H54 (cell line): ENCODE data around the gene CDH23.

Experiments used
- DNase-seq: peaks from one replicate; pipeline ENCODE4 v3.0.0; 2011; ENCODE audit warnings: low spot score, mixed read lengths; ENCODE audit not compliant: insufficient read length
- FAIRE-seq: peaks from 3 replicates; lab custom pipeline; 2011; peaks lifted over from hg19 to GRCh38; lab: Jason Lieb, UNC
- POLR2A ChIP-seq: IDR thresholded peaks from 2 replicates; pipeline ENCODE4 v1.6.1; 2011; ENCODE audit warnings: low read depth, mild to moderate bottlenecking, low read length

CDH23 gene

DNA sequence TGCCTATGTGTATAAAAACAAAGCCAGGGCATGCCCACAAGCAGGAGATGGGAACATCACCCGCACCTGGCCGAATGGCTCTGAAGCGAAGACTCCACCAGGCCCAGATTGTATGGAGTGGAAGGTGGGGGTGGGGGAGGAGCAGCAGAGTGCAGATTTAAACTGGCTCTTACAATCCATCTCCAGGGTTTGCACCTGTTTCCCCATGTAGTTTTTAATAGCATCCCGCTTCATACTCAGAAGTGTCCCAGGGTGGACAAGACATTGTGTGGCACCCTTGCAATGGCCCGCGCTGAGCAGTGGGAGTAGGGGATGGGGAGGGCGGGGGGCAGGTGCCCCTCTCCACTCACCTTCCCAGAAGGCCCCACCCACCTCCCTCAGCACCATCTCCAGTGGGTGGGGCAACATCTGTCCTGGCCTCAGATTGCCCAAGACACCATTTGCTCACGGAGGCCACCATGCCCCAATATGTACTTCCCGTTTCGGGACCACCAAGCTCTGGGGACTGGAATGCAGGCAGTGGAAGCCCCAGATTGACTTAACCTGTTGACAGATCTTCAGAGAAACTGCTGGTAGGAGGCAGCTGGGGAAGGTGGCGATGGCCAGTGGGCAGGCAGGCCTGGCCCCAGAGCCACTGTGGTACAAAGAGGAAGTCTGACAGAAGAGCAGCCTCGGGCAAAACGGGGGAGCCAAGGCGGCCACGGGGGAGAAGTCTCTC lies 353.6 kb downstream of the CDH23 start:
- no peak for DNase-seq
- TF ChIP-seq POLR2A, result no peak
- no peak for FAIRE-seq

DNA sequence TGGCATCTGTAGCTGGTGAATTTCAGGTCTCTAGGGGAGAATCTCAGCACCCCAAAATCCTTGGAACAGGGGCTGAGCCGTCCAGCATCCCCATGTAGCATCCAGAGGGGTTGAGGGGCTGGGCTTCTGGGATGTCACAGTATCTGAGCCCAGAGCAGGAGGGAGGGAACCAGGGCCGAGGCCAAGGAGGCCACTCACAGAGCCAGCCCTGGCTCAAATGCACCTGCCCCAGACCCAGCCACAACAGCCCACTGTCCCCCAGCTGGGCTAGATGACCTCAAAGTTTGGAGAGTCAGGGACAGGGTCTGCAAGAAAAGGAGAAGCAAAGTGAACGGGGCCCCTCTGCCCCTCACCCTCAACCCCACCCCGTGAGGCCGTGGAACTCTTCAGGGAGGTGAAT lies 354.3 kb downstream of the CDH23 start:
- FAIRE-seq (no peak), DNase-seq (no peak)
- no peak for TF ChIP-seq POLR2A

DNA sequence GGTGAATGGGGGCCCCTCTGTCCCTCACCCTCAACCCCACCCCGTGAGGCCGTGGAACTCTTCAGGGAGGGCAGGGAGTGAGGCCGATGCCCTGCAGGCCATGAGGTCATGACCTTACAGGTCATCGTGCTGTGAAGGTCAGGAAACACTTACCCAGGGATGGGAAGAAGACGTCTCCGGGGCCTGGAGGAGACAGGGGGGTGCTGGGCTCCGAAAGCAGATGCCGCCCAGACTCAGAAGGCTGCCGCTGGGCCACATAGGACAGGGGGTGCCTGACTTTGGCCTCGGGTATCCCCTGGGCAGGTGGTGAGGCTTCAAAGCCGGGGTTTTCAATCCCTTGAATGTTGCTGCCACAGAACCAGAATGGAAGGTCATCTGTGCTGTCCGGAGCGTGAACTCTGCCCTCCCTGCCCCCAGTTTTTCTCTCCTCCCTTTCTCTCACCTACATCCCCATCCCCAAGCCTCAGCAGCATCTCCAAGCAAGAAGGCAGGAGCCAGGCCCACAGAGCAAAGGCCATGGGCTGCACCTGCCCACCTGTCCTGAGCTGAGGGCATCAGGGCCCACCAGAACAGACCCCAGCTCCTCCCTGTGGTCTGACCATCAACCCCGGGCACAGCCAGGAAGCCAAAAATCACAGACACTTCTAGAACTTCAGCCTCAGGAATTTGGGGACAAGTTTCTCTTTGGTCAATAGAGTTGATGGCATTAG lies 354.9 kb downstream of the CDH23 start:
- TF ChIP-seq POLR2A, result no peak
- DNase-seq (no peak), FAIRE-seq (no peak)

DNA sequence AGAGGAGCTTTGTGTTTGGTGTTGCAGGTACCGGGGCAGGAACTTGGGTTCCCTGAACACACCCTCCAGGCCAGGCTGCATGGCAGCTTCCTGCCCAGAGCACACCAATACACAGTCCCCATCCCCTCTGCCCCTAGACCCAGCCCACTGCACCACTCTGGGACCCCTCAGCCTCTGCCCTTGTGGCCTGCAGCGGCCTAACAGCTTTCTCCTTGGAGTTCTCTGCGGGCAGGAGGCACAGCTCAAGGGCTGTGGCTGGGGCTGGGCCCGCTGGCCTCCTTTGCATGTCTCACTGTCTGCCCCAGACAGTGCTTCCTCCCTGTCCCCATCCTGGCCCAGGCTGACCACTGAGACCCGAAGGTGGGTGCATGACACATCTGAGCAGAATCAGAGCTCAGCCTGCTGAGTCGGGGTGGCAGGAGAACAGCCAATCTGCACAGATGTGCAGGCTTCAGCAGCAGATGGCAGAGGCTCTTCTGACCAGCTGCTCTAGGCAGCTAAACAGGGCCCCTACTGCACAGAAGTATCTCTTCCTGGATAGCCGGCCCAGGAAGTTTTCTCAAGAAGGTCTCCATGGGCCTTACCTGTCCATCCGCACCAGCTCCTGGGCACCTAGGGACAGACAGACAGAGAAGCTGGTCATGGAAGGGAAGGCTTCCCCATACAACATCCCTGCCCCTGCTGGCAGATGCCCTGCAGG lies 355.8 kb downstream of the CDH23 start:
- no peak for DNase-seq
- no peak for TF ChIP-seq POLR2A
- FAIRE-seq, result no peak

DNA sequence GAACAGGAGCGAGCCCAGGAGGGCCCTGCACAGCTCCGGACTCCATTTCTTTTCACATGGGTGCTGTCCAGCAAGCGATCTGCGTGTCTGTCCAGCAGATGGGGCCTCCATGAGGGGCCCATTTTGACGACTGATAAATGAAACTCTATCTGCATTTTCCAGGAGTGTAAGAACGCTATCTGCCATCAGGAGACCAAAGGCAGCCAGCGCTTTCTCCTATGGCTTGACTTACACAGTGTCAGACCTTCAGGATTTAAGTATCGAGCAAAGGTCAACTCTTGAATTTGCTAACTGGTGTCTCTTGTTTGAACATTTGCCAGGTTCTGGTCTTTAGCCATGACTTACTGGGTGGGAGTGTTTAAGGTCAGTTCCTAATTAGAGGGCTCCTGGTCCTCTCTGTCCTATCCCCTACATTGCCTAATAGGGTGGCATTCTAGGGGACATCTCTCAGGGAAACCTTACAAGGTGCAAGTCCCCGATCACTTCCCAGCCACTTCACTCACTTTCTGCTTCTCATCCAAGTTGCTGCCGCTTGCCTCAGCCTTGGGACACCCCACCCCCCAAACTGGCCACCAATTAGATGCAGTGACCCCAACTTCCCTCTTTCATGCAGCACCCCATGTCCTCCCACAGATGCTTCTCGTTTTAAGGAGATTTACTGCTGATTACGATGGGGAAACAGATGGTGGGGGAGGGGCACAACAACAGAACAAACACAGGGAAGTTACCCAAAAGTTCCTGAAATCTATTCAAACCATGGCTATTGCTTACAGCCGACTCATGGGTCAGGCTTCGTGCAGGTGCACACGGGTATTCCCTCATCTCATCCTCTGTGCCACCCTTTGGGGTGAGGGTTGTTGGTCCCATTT lies 356.6 kb downstream of the CDH23 start:
- DNase-seq, result no peak
- TF ChIP-seq POLR2A, result no peak
- no peak for FAIRE-seq

DNA sequence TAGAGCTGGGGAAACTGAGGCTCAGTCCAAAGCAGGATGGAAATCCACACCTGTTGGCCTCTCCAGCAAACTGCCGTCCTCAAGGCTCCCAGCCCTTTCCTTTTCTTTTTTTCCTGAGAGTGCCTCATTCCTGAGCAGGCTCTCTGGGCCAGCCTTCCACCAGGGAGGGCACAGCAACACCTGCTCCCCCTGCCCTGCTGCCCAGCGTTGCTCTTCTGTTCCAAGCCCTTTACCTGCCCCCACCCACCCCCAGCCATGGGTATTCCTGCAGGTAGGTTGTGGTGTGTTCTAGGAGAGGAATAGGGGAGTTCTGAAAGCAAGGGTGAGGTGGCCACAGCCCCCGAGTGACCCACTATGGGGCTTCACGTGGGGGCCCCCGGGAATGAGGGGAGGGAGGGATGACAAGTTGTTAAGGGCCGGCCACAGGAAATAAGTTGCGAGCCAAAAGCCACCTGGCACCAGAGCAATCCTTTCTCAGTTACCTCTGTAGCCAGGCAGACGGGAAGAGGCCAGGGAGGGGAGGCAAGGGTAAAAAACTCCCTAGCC lies 357.3 kb downstream of the CDH23 start:
- no peak for FAIRE-seq
- DNase-seq, result no peak
- no peak for TF ChIP-seq POLR2A

DNA sequence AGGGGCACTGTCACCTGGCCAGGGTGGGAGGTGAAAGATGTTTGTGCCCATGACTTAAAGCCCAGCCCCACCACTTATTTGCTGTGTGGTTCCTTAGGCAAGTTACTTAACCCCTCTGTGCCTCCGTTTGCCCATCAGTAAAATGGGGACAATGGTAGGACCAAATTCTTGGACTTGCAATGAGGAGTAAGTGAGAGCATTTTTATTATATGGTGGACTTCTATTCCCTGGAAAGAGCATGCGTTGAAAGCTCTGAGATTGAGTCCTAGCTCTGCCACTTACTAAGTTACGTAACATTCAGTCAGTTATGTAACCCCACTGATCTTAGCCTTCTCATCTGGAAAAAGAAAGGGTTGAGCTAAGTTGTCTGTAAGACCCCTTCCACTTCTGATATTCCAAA lies 357.8 kb downstream of the CDH23 start:
- FAIRE-seq, result no peak
- no peak for TF ChIP-seq POLR2A
- no peak for DNase-seq

DNA sequence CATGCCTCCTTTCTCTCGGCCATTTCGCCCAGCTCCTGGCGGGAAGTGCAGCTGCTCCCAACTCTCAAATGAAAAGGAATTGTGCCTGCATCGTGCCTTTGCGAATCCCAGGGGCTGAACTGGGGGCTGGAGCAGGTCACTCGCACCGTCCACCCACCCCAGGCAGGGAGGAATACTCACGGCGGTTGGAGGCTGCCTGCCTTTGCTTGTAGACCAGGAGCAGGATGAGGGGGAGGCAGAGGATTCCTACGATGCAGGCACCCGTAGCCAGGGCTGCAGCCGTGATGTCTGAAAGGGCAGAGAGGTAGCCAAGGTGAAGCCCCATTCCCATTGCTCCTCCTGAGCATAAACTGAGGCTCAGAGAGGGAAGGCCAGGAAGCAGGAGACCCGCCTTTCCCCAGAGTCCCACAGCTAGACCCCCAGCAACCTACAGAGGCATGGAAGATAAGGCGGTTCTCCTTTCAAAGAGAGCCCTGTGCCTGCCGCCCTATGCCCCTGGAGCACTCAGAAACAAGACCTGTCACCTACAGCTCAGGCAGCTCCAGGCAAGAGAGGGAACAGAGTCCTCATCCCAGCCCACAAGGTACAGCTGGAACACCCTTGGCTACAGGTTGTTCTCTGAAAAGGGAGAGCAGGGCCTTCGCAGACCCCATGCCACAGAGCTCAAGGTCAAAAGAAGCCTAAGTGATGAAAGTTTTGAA lies 358.6 kb downstream of the CDH23 start:
- FAIRE-seq (no peak), DNase-seq (no peak)
- TF ChIP-seq POLR2A, result no peak

DNA sequence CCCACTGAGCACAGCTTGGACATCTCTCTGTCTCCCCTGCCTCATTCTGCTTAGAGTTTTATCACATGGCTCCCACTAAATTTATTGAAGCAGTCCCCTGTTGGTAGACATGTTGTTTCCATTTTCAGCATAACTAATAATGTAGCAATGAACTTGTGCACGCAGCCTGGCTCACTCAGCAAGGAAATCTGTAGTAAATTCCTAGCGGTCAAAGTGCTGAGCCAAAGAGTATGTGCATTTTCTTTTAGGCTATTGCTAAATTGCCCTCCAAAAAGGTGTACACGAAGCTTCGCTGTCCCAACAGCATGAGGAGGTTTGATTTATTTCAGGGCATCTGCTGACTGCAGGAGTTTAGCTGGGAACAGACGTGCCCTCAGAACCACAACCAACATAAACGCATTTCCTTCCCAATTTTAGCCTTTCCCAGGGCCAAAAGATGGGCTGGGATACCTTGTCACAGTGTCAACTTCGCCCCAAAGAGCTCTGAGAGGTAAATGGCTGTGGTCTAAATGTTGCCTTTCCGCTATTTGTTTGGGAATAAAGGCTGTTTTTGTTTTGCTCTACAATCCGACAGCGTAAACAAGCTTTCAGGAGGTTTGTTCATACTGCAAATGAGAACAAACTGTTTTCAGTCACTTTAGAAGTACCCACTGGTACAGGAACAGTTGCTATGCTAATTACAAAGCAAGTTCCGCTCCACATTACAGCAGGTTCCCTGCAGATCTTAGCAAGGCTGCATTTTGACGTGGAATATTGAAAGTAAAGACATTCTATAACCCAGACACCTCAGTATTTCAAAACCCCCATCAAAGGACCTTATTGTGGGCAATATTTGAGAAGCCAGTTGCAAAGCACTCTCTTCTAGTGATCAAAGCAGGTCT lies 359.8 kb downstream of the CDH23 start:
- no peak for FAIRE-seq
- no peak for DNase-seq

DNA sequence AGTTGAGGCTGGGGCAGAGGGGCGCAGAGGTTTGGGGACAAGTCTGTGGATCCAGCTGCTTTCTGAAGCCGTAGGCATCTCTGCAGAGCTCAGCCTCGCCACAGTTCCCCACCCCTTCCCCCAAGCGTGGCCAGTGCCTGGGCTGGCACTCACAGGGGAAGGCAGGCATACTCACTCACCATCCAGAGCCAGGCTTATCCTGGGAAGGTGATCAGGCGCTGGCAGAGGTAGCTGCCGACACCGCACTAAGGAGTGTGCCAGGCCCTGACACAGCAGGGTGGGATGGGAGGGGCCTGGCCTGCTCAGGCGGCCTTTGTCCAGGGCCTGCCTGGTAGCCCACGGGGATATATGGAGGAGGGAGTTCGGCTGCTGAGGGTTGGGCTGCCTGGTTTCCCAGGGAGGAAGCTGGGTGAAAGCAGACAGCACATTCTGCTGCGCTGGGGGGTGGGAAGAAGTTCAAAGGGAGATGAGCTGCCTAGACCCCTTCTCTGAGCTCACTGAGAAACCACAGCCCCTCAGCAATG lies 360.7 kb downstream of the CDH23 start:
- FAIRE-seq (no peak), DNase-seq (no peak)

More for the DNA sequence above, 359.8 kb downstream of the CDH23 start:
- no peak for TF ChIP-seq POLR2A

DNA sequence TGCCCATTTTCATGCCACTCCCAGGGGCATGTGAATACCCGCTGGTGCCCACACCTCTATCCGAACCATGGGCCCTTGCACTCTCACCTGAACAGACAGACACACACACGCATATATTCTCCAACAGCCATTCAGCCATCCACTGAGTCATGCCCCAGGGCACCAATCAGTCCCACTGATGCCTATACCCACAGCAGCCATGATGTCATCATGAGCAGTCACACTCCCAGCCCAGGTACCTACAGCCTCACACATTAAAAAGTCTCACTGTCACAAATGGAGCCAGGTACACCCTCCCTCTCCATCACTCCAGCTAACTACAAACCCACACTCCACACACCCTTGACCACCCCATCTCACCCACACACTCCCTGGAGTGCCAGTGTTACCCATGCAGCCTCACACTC lies 364.4 kb downstream of the CDH23 start:
- DNase-seq (no peak), FAIRE-seq (peak; percentile 58)
- no peak for TF ChIP-seq POLR2A

More for the DNA sequence above, 360.7 kb downstream of the CDH23 start:
- no peak for TF ChIP-seq POLR2A
